Glutamatergic neuron (in vitro differentiated cells): ENCODE measurements around the gene ABI3. TPM values are rescaled to one million over a fixed set of nuclear protein-coding genes. Genes with fewer than 3 reads are reported as not detected.

Experiments used
- DNase-seq: peaks from one replicate; pipeline ENCODE4 v3.0.0; 2022
- H3K27ac Mint-ChIP-seq: one replicate; pipeline ENCODE4 v1.8.0; 2020; ENCODE audit warnings: mild to moderate bottlenecking, mixed read lengths, inconsistent platforms; ENCODE audit not compliant: unreplicated experiment
- H3K27me3 Mint-ChIP-seq: one replicate; pipeline ENCODE4 v1.8.0; 2020; ENCODE audit warnings: mild to moderate bottlenecking, moderate library complexity, mixed read lengths, inconsistent platforms; ENCODE audit not compliant: unreplicated experiment
- H3K36me3 Mint-ChIP-seq: one replicate; pipeline ENCODE4 v1.8.0; 2020; ENCODE audit warnings: mild to moderate bottlenecking, mixed read lengths, inconsistent platforms; ENCODE audit not compliant: unreplicated experiment
- H3K4me1 Mint-ChIP-seq: one replicate; pipeline ENCODE4 v1.8.0; 2020; ENCODE audit warnings: mild to moderate bottlenecking, low read depth, mixed read lengths, inconsistent platforms; ENCODE audit not compliant: unreplicated experiment
- H3K4me3 Mint-ChIP-seq: one replicate; pipeline ENCODE4 v1.8.0; 2020; ENCODE audit warnings: mild to moderate bottlenecking, mixed read lengths, inconsistent platforms; ENCODE audit not compliant: unreplicated experiment
- H3K9me3 Mint-ChIP-seq: one replicate; pipeline ENCODE4 v1.8.0; 2020; ENCODE audit warnings: mild to moderate bottlenecking, moderate library complexity, mixed read lengths, inconsistent platforms; ENCODE audit not compliant: unreplicated experiment
- CTCF ChIP-seq: fragments of 200-600 bp; sonication (generic); IDR thresholded peaks from one replicate; pipeline ENCODE4 v1.5.0; 2021; ENCODE audit not compliant: partially characterized antibody, unreplicated experiment
- total RNA-seq: library from RNA; stranded (reverse); fragmentation: NEBNext Ultra II Directional; extraction: Animal tissue kit (Norgen Biotek cat#: 25700); gene quantifications from one replicate; pipeline ENCODE4 v1.2.1, GENCODE V29; 2021; ENCODE audit not compliant: unreplicated experiment

The ABI3 gene
- total RNA-seq, 1 donor from 2014 or later: not detected

GRCh38 chr17:49209061-49209571 is 1.4 kb upstream of the ABI3 start:
- Mint-ChIP-seq H3K27ac (no peak overlapping the region), H3K4me1 (no peaks in the 10 kb centered on the region), H3K27me3 (peaks cover 9% of the 10 kb centered on the region), H3K4me3 (peak overlapping the region; percentile 36), H3K9me3 (no peaks in the 10 kb centered on the region), H3K36me3 (no peaks in the 10 kb centered on the region)
- no peak for DNase-seq
- no peak for TF ChIP-seq CTCF

- H3K9me3 Mint-ChIP-seq: peaks cover 1% of the 10 kb centered on the region
- peaks cover 5% of the 10 kb centered on the region for H3K27me3 Mint-ChIP-seq
- no peaks in the 10 kb centered on the region for H3K36me3 Mint-ChIP-seq
- TF ChIP-seq CTCF: no peak
- H3K4me3 Mint-ChIP-seq: no peak overlapping the region
- H3K27ac Mint-ChIP-seq: no peak overlapping the region
- H3K4me1 Mint-ChIP-seq: no peaks in the 10 kb centered on the region
- DNase-seq: no peak
Measured at GRCh38 chr17:49213399-49213798, 2.9 kb downstream of the ABI3 start.

GRCh38 chr17:49213847-49214246 is 3.3 kb downstream of the ABI3 start:
- H3K4me1 Mint-ChIP-seq: no peaks in the 10 kb centered on the region

GRCh38 chr17:49214676-49215360 is 4.3 kb downstream of the ABI3 start:
- Mint-ChIP-seq H3K4me3 (no peak overlapping the region), H3K27me3 (peaks cover 4% of the 10 kb centered on the region), H3K36me3 (no peaks in the 10 kb centered on the region), H3K4me1 (no peaks in the 10 kb centered on the region), H3K9me3 (peaks cover 1% of the 10 kb centered on the region), H3K27ac (no peak overlapping the region)
- no peak for TF ChIP-seq CTCF
- DNase-seq: no peak

More at GRCh38 chr17:49213847-49214246, 3.3 kb downstream of the ABI3 start:
- no peaks in the 10 kb centered on the region for H3K36me3 Mint-ChIP-seq
- no peak overlapping the region for H3K4me3 Mint-ChIP-seq
- no peak overlapping the region for H3K27ac Mint-ChIP-seq
- TF ChIP-seq CTCF: no peak
- peaks cover 5% of the 10 kb centered on the region for H3K27me3 Mint-ChIP-seq
- DNase-seq: no peak
- peaks cover 1% of the 10 kb centered on the region for H3K9me3 Mint-ChIP-seq

- no peaks in the 10 kb centered on the region for H3K36me3 Mint-ChIP-seq
- H3K4me3 Mint-ChIP-seq: no peak overlapping the region
- H3K4me1 Mint-ChIP-seq: no peaks in the 10 kb centered on the region
- peaks cover 1% of the 10 kb centered on the region for H3K9me3 Mint-ChIP-seq
- no peak overlapping the region for H3K27ac Mint-ChIP-seq
- TF ChIP-seq CTCF: no peak
- peaks cover 2% of the 10 kb centered on the region for H3K27me3 Mint-ChIP-seq
- DNase-seq: no peak
Measured at GRCh38 chr17:49216482-49216881, 6.0 kb downstream of the ABI3 start.
